Frontal cortex (tissue), 4 donors: ENCODE results near the gene SDHC. TPM values are rescaled to one million over a fixed set of nuclear protein-coding genes. Genes with fewer than 3 reads are reported as not detected.
"Not testable (repeated sequence)": the region's sequence is repeated elsewhere in the genome, so short reads cannot be mapped to it uniquely, and the experiment has no call there.

Source experiments
- DNase-seq, 2 donors: peaks; one replicate each; pipeline ENCODE4 v3.0.0; 2012; ENCODE audit warnings: low spot score in 2 of 2
- FAIRE-seq: peaks from 2 replicates; lab custom pipeline; 2012; peaks lifted over from hg19 to GRCh38; lab: Jason Lieb, UNC
- total RNA-seq: library from RNA; depleted of rRNA; stranded (reverse); fragments of >200 nt; gene quantifications from one replicate; pipeline ENCODE4 v1.2.3, GENCODE V29; 2014
- donor health status: control.
- donor health status: control.
- donor health status: control.

Gene SDHC
- total RNA-seq, 1 donor from 2014 or later = 14.7 TPM

DNA sequence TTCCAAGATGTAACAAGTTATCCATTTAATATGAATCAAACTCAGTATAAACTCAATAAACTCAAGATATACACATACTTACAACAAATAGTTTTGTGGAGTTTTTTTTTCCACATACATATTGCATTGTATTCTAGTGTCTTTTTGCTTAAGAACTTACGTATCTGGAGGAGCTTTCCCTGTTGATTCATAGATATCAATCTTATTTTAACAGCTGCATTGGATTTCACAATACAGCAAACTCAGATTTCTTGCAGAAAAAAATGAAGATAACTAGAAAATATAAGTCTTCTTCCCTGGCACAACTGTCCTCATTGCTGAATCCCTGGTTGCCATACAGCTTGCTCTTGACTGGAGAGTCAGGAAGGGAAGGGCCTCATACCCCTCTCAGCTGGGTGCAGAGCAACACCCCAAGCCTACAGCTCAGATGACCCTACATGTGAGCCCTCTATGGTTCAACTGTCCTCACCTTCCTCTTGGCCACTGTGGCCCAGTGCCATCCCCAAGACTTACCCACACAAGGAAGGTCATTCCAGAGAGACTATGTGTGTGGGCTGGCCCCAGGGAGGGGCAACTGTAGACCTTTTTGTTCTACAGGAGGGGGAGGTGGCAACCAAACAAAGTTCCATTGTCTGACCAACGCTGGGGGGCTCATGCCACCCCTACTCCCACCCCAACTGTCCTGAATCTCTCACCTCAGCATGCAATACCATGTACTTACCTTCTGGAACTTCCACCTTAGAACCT is 6.1 kb upstream of the SDHC start:
- DNase-seq = no peak
- no peak for FAIRE-seq

DNA sequence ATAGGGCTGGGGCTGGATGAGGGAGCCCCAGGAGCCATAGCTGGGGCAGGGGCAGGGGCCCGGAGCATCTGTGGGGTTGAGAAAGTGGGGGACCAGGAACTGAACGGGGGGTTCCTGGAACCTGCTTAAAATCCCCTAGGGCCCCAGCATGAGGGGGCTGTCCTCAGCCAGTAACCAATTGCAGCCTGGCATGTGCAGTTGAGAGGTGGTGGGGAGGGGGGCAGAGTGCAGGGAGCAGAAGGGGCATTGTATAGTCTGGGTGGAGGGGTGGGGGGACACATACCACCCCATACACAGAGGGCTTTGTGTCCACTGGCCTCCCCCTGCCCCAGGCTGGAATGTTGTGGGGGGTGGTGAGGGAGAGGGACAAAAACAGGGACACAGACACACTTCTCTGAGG is 4.3 kb upstream of the SDHC start, which contains the start of gene MPZ:
Gene MPZ (minus strand): TSS at position 101 of the 400 bp plus-strand sequence. CDS start 63 bp downstream, at position 38.
- DNase-seq (no peak), FAIRE-seq (no peak)

DNA sequence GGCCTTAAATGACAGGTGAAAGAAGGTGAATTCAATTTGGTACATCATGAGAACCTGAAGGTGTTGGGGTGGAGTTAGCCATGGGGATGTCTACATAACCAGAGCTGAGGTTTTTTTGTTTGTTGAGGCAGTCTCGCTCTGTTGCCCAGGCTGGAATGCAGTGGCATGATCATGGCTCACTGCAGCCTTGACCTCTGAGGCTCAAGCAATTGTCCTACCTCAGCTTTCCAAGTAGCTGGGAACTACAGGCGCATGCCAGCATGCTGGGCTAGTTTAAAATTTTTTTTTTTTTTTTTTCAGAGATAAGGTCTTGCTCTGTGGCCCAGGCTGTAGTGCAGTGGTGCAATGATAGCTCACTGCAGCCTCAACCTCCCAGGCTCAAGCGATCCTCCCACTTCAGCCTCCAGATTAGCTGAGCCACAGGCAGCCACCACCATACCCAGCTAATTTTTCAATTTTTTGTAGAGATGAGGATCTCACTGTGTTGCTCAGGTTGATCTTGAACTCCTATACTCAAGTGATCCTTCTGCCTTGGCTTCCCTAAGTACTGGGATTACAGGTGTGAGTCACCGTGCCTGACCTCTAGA is 2.5 kb upstream of the SDHC start:
- DNase-seq (no peak), FAIRE-seq (no peak)

DNA sequence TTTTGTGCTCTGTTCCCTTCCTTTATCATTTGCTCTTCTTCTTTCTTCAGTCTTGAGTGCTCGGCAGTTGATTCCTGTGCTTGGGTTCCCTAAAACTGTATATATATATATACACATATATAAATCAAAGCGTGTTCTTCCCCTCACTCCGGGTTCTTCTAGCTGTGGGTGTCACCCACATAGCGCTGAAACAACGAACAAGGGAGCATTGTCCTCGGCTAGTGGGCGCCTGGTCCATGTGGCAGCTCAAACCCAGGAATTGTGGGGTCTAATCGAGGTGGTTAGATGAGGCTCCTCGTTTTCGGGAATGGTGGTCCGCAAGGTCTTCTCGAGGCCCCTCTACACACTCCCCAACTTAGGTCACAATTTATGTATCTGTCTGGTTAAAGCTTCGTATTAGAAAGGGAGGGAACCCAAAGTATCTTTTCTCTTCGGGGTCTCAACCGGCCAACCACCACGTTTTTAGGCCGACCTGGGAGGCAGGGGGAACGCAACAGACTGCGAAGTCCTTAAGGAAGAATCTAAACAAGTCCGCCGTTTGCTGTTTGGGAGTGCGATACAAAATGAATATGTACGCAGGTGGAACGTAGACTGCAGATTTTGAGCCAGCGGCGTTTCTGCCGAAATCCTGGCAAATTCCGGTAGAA is 504 bp upstream of the SDHC start:
- FAIRE-seq (no peak), DNase-seq (no peak)

DNA sequence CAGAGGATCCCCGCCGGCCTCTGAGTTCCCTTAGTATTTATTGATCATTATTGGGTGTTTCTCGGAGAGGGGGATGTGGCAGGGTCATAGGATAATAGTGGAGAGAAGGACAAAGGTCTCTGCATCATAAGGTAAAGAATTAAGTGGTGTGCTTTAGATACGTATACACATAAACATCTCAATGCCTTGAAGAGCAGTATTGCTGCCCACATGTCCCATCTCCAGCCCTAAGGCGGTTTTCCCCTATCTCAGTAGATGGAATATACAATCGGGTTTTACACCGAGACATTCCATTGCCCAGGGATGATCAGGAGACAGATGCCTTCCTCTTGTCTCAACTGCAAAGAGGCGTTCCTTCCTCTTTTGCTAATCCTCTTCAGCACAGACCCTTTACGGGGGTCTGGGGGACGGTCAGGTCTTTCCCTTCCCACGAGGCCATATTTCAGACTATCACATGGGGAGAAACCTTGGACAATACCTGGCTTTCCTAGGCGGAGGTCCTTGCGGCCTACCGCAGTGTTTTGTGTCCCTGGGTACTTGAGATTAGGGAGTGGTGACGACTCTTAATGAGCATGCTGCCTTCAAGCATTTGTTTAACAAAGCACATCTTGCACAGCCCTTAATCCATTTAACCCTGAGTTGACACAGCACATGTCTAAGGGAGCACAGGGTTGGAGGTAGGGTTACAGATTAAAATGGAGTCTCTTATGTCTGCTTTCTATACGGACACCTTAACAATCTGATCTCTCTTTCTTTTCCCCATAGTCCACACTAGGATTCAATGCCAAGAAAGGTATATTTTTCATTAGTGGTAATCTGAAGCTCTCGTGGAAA is 1.9 kb downstream of the SDHC start:
- not testable (repeated sequence) for FAIRE-seq

DNA sequence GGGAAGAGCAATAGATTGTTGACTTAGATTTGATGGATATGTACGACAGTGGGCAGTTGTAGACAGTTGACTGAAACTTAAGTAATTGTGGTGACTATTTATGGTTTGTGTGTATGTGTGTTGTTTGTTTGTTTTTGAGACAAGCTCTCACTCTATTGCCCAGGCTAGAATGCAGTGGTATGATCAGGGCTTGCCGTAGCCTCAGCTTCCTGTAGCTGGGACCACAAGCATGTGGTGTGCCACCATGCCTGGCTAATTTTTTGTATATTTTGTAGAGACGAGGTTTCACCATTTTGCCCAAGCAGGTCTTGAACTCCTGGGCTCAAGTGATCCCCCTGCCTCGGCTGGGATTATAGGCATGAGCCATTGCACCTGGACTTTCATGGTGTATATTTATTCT is 9.8 kb downstream of the SDHC start:
- DNase-seq (no peak), FAIRE-seq (no peak)

More for the DNA sequence above, 1.9 kb downstream of the SDHC start:
- DNase-seq = not testable (repeated sequence)

DNA sequence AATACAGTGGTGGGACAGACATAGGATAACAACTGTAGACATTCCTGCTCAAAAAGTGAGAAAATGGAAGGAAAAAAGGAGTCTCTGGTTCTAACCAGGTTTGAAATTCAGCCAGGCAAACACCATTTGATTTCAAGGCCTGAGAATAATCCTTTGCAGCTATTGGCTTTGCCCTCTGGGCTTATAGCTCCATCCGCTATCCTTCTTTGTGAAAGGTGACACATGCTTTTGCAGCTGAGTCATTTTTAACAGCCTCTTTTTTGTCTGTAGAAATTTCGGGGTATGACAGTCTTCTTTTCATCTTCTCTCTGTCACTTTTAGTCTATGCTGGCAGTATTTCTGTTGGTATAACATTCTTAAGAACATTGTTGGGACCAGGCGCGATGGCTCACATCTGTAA is 16.2 kb downstream of the SDHC start:
- FAIRE-seq = no peak
- no peak for DNase-seq

DNA sequence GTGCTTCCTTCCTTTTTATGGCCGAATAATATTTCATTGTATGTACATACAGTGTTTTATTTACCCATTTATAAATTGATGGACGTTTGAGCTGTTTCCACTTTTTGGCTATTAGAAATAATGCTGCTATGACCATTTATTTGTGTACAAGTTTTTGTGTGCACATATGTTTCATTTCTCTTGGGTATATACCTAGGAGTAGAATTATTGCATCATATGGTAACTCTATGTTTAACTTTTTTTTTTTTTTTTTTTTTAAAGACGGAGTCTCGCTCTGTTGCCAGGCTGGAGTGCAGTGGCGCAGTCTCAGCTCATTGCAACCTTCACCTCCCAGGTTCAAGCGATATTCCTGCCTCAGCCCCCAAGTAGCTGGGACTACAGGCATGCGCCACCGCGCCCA is 19.0 kb downstream of the SDHC start:
- no peak for DNase-seq
- no peak for FAIRE-seq

DNA sequence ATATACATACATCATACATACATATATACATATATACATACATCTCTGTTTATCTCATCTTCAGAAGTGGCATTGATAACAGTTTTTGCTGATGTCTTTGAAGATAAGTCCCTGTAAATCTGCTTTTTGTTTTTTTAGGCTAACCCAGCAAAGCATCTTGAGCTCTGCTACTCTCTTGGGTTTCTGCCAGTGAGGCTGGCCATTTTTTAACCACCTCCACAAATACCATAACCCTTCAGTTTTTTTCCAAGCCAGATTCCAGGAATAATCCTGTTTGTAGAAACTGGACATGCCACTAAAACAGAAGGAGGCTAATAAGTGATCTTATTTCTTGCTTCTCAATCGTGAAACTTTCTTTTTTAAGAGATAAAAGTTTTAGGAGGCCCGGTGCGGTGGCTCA is 21.6 kb downstream of the SDHC start:
- no peak for FAIRE-seq
- DNase-seq = no peak

DNA sequence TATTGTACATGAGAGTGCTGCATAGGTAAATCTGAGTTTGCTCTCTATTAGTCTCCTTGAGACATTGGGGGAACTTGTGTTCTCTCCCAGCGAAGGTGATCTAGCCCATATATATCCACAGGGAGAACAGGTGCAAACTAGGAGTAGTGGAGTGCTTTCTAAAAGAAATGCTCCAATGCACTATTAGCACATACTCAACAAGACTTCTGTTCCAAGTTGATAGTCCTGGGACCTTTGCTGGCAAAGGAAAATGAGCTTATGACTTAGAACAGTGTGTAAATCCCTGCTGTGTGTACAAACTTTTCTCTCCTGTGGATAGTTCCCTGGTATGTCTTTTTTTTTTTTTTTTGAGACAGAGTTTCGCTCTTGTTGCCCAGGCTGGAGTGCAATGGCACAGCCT is 28.0 kb downstream of the SDHC start:
- DNase-seq (no peak), FAIRE-seq (no peak)

DNA sequence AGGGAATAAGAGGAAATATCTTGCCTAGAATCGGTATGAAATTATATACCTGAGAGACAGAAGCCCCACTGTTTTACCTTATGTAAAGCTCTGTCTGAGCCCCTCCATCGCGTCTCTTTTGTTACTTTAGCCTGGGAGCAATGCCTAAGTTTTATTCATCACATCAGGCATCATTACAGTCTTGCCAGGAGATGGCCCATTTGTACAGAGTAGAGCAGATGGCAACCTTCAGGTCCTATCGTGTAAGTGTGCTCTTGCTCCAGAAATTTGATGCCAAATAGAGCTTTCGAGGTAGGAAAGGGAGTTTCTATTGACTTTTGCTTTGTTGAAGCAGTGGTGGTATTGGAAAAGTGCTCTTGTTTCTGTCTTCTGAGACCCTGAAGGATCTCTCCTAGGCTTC is 28.6 kb downstream of the SDHC start:
- FAIRE-seq = no peak
- no peak for DNase-seq

DNA sequence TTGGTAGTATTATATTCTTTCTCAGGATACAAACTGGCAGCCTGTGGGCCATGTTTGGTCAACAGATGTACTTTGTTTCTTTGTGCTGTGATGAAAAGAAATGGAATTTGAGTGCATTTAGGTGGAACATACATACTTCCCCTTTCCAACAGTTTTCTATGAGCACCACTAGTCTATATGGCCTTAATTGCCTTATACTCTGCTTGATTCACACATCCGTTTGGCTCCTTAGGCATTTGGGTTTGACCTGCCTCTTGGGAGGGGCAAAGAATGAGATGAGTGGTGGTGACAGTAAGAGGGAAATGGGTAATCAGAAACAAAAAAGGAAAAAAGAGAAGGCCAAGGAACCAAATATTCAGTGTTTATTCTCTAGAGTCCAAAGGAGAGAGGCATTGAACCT is 36.5 kb downstream of the SDHC start:
- no peak for FAIRE-seq

DNA sequence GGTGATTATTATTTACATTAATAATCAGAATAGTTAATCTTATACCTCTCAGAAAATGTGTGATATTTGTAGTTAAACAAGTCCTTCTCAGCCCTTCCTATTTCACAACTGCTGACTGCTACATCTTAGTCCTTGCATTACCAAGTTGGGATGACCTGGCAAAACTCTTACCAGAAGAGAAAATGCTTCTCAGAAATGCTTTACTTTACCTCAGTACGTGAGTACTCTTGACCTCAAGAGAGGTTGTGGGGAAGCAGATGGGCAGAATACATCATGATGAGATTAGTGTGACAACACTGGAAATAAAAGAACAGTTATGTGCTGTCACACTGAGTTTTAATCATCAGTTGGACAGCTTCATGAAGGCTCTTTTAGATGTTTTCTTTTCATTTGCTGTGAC is 37.3 kb downstream of the SDHC start:
- DNase-seq (no peak), FAIRE-seq (no peak)

More for the DNA sequence above, 36.5 kb downstream of the SDHC start:
- DNase-seq = no peak

DNA sequence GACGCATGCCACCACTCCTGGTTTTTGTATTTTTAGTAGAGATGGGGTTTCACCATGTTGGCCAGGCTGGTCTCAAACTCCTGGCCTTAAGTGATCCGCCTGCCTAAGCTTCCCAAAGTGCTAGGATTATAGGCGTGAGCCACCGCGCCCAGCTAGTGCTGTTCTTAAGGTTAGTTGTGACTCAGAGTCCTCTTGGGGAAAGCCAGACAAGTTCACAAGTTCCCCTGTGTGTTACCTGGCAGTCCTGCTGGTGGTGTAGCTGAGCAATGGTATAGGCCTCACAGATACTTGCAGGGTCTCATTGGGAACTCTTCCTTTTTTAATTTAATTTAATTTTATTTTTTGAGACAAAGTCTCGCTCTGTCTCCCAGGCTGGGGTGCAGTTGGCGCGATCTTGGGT is 42.9 kb downstream of the SDHC start:
- no peak for FAIRE-seq

DNA sequence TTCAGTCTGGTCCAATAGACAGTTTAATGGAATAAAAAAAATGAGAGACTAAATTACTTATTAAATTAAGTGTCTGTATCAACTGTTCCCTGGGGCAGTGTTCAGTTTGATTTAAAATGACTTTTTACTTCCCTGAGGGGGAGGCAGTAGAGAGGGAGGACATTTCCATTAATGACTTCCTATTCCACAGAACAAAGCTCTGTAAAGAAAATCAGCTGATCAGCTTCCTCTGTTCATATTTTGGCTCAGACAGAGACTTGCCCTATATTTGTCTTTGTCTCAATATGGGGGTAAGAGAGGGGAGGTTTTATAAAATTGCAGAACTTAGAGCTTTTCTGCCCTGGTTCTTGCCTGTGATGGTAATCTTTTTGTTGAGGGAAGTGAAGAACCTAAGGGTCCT is 45.1 kb downstream of the SDHC start:
- no peak for FAIRE-seq
- DNase-seq = no peak

More for the DNA sequence above, 42.9 kb downstream of the SDHC start:
- DNase-seq = no peak

DNA sequence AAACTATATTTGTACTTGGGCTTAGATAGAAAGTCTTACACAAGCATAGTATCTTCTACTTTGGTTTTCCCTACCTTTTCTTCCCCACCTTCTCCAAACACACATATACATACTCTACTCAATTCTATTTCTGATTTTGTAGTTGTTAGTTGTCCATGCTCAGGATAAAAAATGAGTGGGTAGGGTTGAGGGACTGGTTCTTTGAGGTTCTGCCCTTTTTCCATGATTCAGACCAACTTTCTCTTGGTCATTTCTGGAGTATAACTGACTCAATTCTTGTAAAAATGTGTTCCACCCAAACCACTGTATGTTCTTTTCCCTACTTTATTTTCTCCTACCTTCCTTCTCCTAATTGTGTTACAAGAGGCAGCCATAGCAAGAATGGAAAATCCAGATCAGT is 50.2 kb downstream of the SDHC start:
- FAIRE-seq (no peak), DNase-seq (no peak)

DNA sequence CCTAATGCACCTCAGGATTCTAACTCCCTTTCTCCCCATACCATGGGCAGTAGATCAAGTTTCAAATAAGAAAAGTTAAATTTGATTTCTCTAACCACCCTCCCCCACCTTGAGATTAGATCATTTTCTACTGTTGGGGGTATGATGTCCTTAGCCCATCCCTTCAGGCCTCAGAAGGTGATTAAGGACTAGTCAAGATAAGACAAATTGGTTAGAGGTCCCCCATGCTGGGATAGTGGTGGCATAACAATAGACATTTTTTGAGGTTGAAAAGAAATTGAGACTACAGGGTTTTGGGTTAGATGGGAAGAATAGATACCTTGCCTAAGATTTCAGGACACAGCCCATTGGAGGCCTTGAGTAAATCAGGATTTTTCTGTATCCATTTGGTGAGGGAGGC is 51.0 kb downstream of the SDHC start:
- DNase-seq (no peak), FAIRE-seq (no peak)

DNA sequence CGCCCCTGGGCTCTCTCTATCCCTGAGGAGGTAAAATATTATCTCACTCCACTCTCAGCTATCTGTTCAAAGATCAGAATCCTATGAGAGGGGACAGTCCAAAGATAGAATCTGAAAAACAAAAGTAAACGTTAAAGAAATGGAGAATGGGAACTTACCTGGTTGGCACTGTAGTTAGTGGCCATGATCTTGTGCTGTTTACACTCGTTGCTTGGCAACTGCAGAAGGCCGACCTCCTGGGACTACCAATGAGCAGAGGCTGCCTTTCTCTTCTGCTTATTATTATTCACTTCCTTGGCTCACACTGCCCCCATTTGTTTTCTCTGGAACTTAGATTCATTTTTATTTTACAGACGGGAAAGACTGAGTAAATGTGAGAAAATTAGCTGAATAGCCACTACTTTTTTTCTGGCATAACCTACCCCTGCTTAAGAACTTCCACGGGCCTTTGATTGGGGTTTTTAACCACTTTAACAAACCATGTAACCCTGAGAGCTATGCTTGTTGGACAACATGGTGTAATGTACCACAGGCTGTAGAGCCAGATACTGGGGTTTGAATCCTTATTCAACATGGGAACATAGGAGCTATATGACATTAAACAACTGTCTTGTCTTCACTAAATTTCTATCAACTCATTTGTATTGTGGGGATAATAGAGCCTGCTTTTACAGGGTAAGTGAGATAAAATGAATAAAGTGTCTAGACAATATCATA is 53.7 kb downstream of the SDHC start, which contains the start of gene CFAP126:
Gene CFAP126 (minus strand): TSS at position 193 of the 717 bp plus-strand sequence. CDS start 8 bp downstream, at position 185.
- DNase-seq (peak; percentile 67 to 81), FAIRE-seq (peak; percentile 17)

DNA sequence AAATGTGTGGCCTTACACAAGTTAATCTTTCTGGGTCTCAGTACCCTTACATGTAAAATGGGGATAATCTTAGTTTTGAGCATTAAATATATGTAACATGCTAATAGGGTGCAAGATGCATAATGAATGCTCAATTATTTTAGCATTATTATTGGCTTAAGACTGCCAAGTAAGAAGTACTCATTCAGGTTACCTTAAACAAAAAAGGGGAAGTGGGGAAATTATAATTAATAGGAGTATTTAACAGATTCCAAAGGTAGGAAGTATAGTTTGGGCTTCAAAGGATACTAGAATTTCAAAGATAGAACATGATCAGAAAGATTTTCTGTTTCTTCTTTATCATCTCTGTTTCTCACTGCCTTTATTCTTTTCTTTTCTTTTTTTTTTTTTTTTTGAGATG is 59.3 kb downstream of the SDHC start:
- FAIRE-seq (no peak), DNase-seq (no peak)

DNA sequence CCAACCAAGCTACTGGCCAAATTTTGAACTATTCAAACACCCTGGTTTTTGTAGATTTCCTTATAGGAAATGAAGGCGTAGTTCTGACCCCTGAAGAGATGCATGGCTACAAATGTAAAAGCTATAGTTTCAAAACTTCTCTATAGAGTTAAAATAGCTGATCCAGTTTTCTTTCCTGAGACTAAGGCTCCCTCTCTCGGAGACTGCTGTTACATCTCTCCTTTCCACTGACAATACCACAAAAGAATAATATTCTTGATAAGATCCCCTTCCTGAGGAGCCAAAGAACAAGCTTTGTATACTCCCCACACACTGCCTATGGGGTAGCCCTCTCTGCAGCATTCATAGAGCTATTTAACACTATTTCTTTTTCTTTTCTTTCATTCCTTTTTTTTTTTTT is 60.2 kb downstream of the SDHC start:
- no peak for FAIRE-seq
- no peak for DNase-seq
